Activated CD4-positive, alpha-beta T cell treated with anti-CD3 and anti-CD28 coated beads, Interleukin-2, amount 10 ng/mL, durations not matched to agents 7 days and 5 days (primary cell): ENCODE results near the gene FRMPD2. TPM values are rescaled to one million over a fixed set of nuclear protein-coding genes. Genes with fewer than 3 reads are reported as not detected.
"Not testable (repeated sequence)": the region's sequence is repeated elsewhere in the genome, so short reads cannot be mapped to it uniquely, and the experiment has no call there.

Source experiments
- CTCF ChIA-PET: fragments of 350-600 bp; sonication (Branson Sonifier 250); formaldehyde crosslinking; loops from one replicate; lab custom pipeline; 2021; ENCODE audit warnings: antibody characterized with exemption; lab: Charles Lee
- POLR2A ChIA-PET: fragments of 350-600 bp; sonication (Branson Sonifier 250); formaldehyde crosslinking; loops from one replicate; lab custom pipeline; 2021; ENCODE audit warnings: antibody characterized with exemption; lab: Charles Lee
- DNase-seq: peaks from one replicate; pipeline ENCODE4 v3.0.0-alpha.2; 2020
- H3K27ac Mint-ChIP-seq: one replicate; pipeline ENCODE4 v1.8.0; 2021; ENCODE audit warnings: mild to moderate bottlenecking, moderate library complexity, mixed read lengths
- H3K27me3 Mint-ChIP-seq: one replicate; pipeline ENCODE4 v1.8.0; 2021; ENCODE audit warnings: mixed read lengths
- H3K36me3 Mint-ChIP-seq: one replicate; pipeline ENCODE4 v1.8.0; 2021; ENCODE audit warnings: low read depth, mixed read lengths
- H3K4me1 Mint-ChIP-seq: one replicate; pipeline ENCODE4 v1.8.0; 2021; ENCODE audit warnings: mixed read lengths
- H3K4me3 Mint-ChIP-seq: one replicate; pipeline ENCODE4 v1.8.0; 2021; ENCODE audit warnings: mild to moderate bottlenecking, moderate library complexity, mixed read lengths
- H3K9me3 Mint-ChIP-seq: one replicate; pipeline ENCODE4 v1.8.0; 2021; ENCODE audit warnings: mixed read lengths
- total RNA-seq, 2 experiments: library from RNA; stranded (reverse); gene quantifications; one replicate each; pipeline ENCODE4 v1.2.3, GENCODE V29; 2021

Gene FRMPD2
- total RNA-seq, 2 experiments from 2014 or later, result not detected

- Mint-ChIP-seq H3K9me3 (peaks cover 9% of the 10 kb centered on the region), H3K36me3 (no peaks in the 10 kb centered on the region), H3K27me3 (peaks cover 11% of the 10 kb centered on the region), H3K27ac (no peak overlapping the region), H3K4me1 (peaks cover 27% of the 10 kb centered on the region), H3K4me3 (no peak overlapping the region)
- no peak for DNase-seq
- CTCF ChIA-PET, result interaction anchor here (1.4 kb wide), 1 partner anchor 11 kb away, joined by 6 read pairs; no protein-coding TSS in a partner anchor
- POLR2A ChIA-PET, result no interaction called here
Observed at GRCh38 chr10:48286356-48286755, 11.9 kb upstream of the FRMPD2 start.

GRCh38 chr10:48285710-48286109 is 11.2 kb upstream of the FRMPD2 start:
- Mint-ChIP-seq H3K36me3 (no peaks in the 10 kb centered on the region), H3K9me3 (peaks cover 14% of the 10 kb centered on the region), H3K27ac (no peak overlapping the region), H3K4me1 (peaks cover 25% of the 10 kb centered on the region), H3K27me3 (peaks cover 11% of the 10 kb centered on the region), H3K4me3 (no peak overlapping the region)
- CTCF ChIA-PET, result interaction anchor here (1.4 kb wide), 1 partner anchor 12 kb away, joined by 6 read pairs; no protein-coding TSS in a partner anchor
- DNase-seq, result no peak
- POLR2A ChIA-PET, result no interaction called here

GRCh38 chr10:48284811-48285210 is 10.3 kb upstream of the FRMPD2 start:
- Mint-ChIP-seq H3K36me3 (no peaks in the 10 kb centered on the region), H3K27ac (no peak overlapping the region), H3K27me3 (peaks cover 11% of the 10 kb centered on the region), H3K9me3 (peaks cover 14% of the 10 kb centered on the region), H3K4me1 (peaks cover 22% of the 10 kb centered on the region), H3K4me3 (no peak overlapping the region)
- CTCF ChIA-PET, result no interaction called here
- DNase-seq, result no peak
- POLR2A ChIA-PET, result no interaction called here

- Mint-ChIP-seq H3K36me3 (no peaks in the 10 kb centered on the region), H3K4me3 (no peak overlapping the region), H3K27me3 (peaks cover 13% of the 10 kb centered on the region), H3K27ac (no peak overlapping the region), H3K4me1 (peaks cover 16% of the 10 kb centered on the region), H3K9me3 (peaks cover 14% of the 10 kb centered on the region)
- ChIA-PET CTCF (no interaction called here), POLR2A (no interaction called here)
- no peak for DNase-seq
Observed at GRCh38 chr10:48284002-48284546, 9.6 kb upstream of the FRMPD2 start.

- ChIA-PET POLR2A (no interaction called here), CTCF (no interaction called here)
- Mint-ChIP-seq H3K27ac (no peak overlapping the region), H3K27me3 (peaks cover 18% of the 10 kb centered on the region), H3K4me1 (peaks cover 8% of the 10 kb centered on the region), H3K9me3 (peaks cover 14% of the 10 kb centered on the region), H3K4me3 (no peak overlapping the region), H3K36me3 (no peaks in the 10 kb centered on the region)
- DNase-seq, result no peak
Observed at GRCh38 chr10:48282829-48283228, 8.3 kb upstream of the FRMPD2 start.

- DNase-seq, POLR2A ChIA-PET, H3K36me3 Mint-ChIP-seq, H3K4me3 Mint-ChIP-seq, H3K27ac Mint-ChIP-seq, H3K4me1 Mint-ChIP-seq: not testable (repeated sequence)
- CTCF ChIA-PET, result interaction anchor here (0.6 kb wide), 1 partner anchor 56 kb away, joined by 3 read pairs; no protein-coding TSS in a partner anchor
- Mint-ChIP-seq H3K9me3 (peaks cover 14% of the 10 kb centered on the region), H3K27me3 (peaks cover 21% of the 10 kb centered on the region)
Observed at GRCh38 chr10:48281697-48282096, 7.2 kb upstream of the FRMPD2 start.

- H3K9me3 Mint-ChIP-seq, result peaks cover 14% of the 10 kb centered on the region
Observed at GRCh38 chr10:48279081-48279751, 4.7 kb upstream of the FRMPD2 start.

GRCh38 chr10:48277093-48277492 is 2.6 kb upstream of the FRMPD2 start:
- POLR2A ChIA-PET, result no interaction called here
- Mint-ChIP-seq H3K27ac (no peak overlapping the region), H3K4me1 (no peaks in the 10 kb centered on the region), H3K36me3 (no peaks in the 10 kb centered on the region), H3K4me3 (no peak overlapping the region), H3K9me3 (peaks cover 9% of the 10 kb centered on the region), H3K27me3 (peaks cover 9% of the 10 kb centered on the region)
- CTCF ChIA-PET, result no interaction called here
- no peak for DNase-seq

More at GRCh38 chr10:48279081-48279751, 4.7 kb upstream of the FRMPD2 start:
- POLR2A ChIA-PET, result no interaction called here
- Mint-ChIP-seq H3K27me3 (peaks cover 9% of the 10 kb centered on the region), H3K4me1 (no peaks in the 10 kb centered on the region), H3K27ac (no peak overlapping the region), H3K36me3 (no peaks in the 10 kb centered on the region), H3K4me3 (no peak overlapping the region)
- CTCF ChIA-PET, result no interaction called here
- DNase-seq, result no peak

- peaks cover 9% of the 10 kb centered on the region for H3K27me3 Mint-ChIP-seq
- no peaks in the 10 kb centered on the region for H3K9me3 Mint-ChIP-seq
- H3K4me3 Mint-ChIP-seq, result no peak overlapping the region
- CTCF ChIA-PET, result no interaction called here
- POLR2A ChIA-PET, result interaction anchor here (0.6 kb wide), 1 partner anchor 1260 kb away, joined by 3 read pairs; no protein-coding TSS in a partner anchor
- no peaks in the 10 kb centered on the region for H3K4me1 Mint-ChIP-seq
- H3K36me3 Mint-ChIP-seq, result no peaks in the 10 kb centered on the region
- H3K27ac Mint-ChIP-seq, result no peak overlapping the region
- DNase-seq, result no peak
Observed at GRCh38 chr10:48273741-48274140, 755 bp downstream of the FRMPD2 start.

GRCh38 chr10:48272682-48273081 is 1.8 kb downstream of the FRMPD2 start:
- POLR2A ChIA-PET, result no interaction called here
- DNase-seq, result no peak
- Mint-ChIP-seq H3K27me3 (peaks cover 4% of the 10 kb centered on the region), H3K9me3 (no peaks in the 10 kb centered on the region), H3K36me3 (no peaks in the 10 kb centered on the region), H3K4me1 (no peaks in the 10 kb centered on the region), H3K4me3 (no peak overlapping the region), H3K27ac (no peak overlapping the region)
- CTCF ChIA-PET, result no interaction called here

- ChIA-PET CTCF (no interaction called here), POLR2A (no interaction called here)
- Mint-ChIP-seq H3K4me1 (no peaks in the 10 kb centered on the region), H3K4me3 (no peak overlapping the region), H3K36me3 (no peaks in the 10 kb centered on the region), H3K9me3 (no peaks in the 10 kb centered on the region), H3K27me3 (peaks cover 5% of the 10 kb centered on the region), H3K27ac (no peak overlapping the region)
- DNase-seq, result no peak
Observed at GRCh38 chr10:48271047-48271730, 3.3 kb downstream of the FRMPD2 start.

- no peak overlapping the region for H3K27ac Mint-ChIP-seq
- no peaks in the 10 kb centered on the region for H3K9me3 Mint-ChIP-seq
- POLR2A ChIA-PET, result no interaction called here
- CTCF ChIA-PET, result no interaction called here
- peaks cover 9% of the 10 kb centered on the region for H3K27me3 Mint-ChIP-seq
- H3K36me3 Mint-ChIP-seq, result no peaks in the 10 kb centered on the region
- no peaks in the 10 kb centered on the region for H3K4me1 Mint-ChIP-seq
- no peak for DNase-seq
- H3K4me3 Mint-ChIP-seq, result no peak overlapping the region
Observed at GRCh38 chr10:48266528-48266927, 8.0 kb downstream of the FRMPD2 start.

- Mint-ChIP-seq H3K27ac (no peak overlapping the region), H3K9me3 (no peaks in the 10 kb centered on the region), H3K36me3 (no peaks in the 10 kb centered on the region), H3K4me3 (no peak overlapping the region), H3K27me3 (peaks cover 20% of the 10 kb centered on the region), H3K4me1 (no peaks in the 10 kb centered on the region)
- POLR2A ChIA-PET, result no interaction called here
- CTCF ChIA-PET, result no interaction called here
- no peak for DNase-seq
Observed at GRCh38 chr10:48258105-48258504, 16.4 kb downstream of the FRMPD2 start.
